Erythroblast (primary cell): ENCODE measurements around the gene EYA3.

ENCODE experiments used
- GATA1 ChIP-seq: IDR thresholded peaks from 2 replicates; pipeline ENCODE4 v1.6.1; 2011; ENCODE audit warnings: low read depth, mild to moderate bottlenecking, control low read depth, low read length, moderate library complexity
- POLR2A ChIP-seq: IDR thresholded peaks from 2 replicates; pipeline ENCODE4 v1.6.1; 2011; ENCODE audit warnings: mild to moderate bottlenecking, low read length

GRCh38 chr1:28032281-28032680 is 56.1 kb downstream of the EYA3 start:
- no peak for TF ChIP-seq POLR2A
- no peak for TF ChIP-seq GATA1
